ENCODE results near the gene PSMD1. TPM values are rescaled to one million over a fixed set of nuclear protein-coding genes. Genes with fewer than 3 reads are reported as not detected.

PSMD1 gene
- polyA plus RNA-seq, 1 donor from 2014 or later = 83.8 TPM

DNA sequence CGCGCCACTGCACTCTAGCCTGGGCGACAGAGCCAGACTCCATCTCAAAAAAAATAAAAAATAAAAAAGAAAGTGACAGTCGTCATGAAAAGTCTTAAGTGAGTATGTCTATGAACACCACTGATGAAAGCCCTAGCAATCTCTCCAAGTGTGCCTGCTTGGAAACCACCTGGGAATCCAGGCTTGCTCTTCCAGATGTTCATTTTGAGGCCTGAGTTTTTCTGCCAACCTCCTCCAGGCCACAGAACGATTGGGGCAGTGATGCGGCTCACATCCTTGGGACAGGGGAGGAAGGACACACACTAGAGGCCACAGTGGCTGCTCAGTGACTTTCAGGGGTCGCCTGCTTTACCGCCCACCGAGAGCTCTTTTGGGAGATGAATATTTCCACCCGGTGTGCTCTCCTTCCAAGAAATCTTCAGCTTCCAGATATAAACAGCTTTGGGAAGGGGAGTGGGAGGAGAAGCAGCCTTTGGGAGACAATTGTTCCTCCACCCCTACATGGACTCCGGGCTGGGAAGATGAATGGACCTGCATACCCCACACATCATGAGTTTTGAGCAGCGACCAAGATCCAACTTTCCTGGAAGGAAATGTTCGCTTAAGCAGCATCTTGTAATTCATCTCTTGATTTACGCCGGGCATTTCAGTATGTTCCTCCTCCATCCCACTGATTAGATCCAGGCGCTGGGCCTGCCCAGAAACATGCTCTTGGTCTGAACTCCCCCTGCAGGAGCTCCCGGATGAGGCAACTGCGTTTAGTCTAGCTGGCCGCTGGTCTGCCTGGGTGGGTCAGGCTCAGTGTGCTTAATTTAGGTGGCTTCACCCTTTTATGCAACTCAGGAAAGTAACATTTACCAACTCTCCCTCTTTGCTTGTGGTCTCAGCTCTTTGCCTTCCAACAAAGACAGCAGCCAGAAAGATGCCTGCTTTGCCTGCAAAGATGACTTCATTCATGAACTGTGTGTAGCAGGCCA, 135.5 kb downstream of the PSMD1 start:
- Histone ChIP-seq H3K4me3 (ENCODE audit: low read length) (no peak overlapping the region), H3K9me3 (ENCODE audit: low read length) (no peaks in the 10 kb centered on the region), H3K9ac (ENCODE audit: low read length) (no peak overlapping the region), H3K27ac (ENCODE audit: low read length) (no peak overlapping the region), H3F3A (ENCODE audit: insufficient read depth, low read length, poor library complexity, severe bottlenecking) (no peaks in the 10 kb centered on the region), H4K20me1 (ENCODE audit: insufficient read depth) (no peaks in the 10 kb centered on the region), H3K4me2 (ENCODE audit: low read length) (no peak overlapping the region), H3K9me2 (ENCODE audit: insufficient read depth, low read length) (no peaks in the 10 kb centered on the region), H2AFZ (ENCODE audit: low read depth, low read length) (no peak overlapping the region), H3K27me3 (ENCODE audit: insufficient read depth, low read depth, low read length) (no peaks in the 10 kb centered on the region), H3K36me3 (ENCODE audit: insufficient read depth, low read length) (no peaks in the 10 kb centered on the region), H3K79me2 (replicated peaks; ENCODE audit: insufficient read depth, low read length) (no peaks in the 10 kb centered on the region)
- TF ChIP-seq EZH2 (IDR thresholded peaks at IDR 0.05; ENCODE audit: borderline replicate concordance, insufficient read depth, low read length, poor library complexity, severe bottlenecking) = no peak
- TF ChIP-seq CTCF (IDR thresholded peaks at IDR 0.05; ENCODE audit: poor library complexity, severe bottlenecking) = no peak
- TF ChIP-seq SMC3 (conservative IDR thresholded peaks at IDR 0.05; ENCODE audit: poor library complexity) = no peak
- no peak for TF ChIP-seq EP300 (conservative IDR thresholded peaks at IDR 0.05; ENCODE audit: poor library complexity, severe bottlenecking)
- no peak for TF ChIP-seq REST (IDR thresholded peaks at IDR 0.05; ENCODE audit: borderline replicate concordance)
- no peak for TF ChIP-seq POLR2AphosphoS5 (IDR thresholded peaks at IDR 0.05)
- no peak for TF ChIP-seq MXI1 (conservative IDR thresholded peaks at IDR 0.05; ENCODE audit: poor library complexity, severe bottlenecking)
- TF ChIP-seq RAD21 (conservative IDR thresholded peaks at IDR 0.05) = no peak
- no peak for TF ChIP-seq TAF1 (IDR thresholded peaks at IDR 0.05; ENCODE audit: low read depth)

DNA sequence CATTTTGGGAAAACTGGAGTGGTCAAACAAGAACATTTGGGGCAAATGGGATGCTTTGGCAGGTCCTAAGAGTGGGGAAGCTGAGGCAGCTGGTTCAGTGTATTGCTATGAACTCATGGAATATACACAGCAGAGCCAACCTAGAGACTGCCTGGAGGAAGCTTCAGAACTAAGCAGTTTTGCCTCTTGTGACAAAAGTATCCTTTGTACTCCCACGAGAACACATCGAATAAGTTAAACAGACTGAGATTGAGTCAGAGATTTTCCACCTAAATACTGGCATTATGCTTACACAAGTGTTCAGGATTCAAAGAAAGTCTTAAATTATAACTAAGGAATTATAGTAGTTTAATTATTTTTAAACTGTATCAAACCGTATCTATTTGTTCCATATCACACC, 136.5 kb downstream of the PSMD1 start:
- Histone ChIP-seq H3K27me3 (ENCODE audit: insufficient read depth, low read depth, low read length) (no peaks in the 10 kb centered on the region), H3K9me2 (ENCODE audit: insufficient read depth, low read length) (no peaks in the 10 kb centered on the region), H4K20me1 (ENCODE audit: insufficient read depth) (no peaks in the 10 kb centered on the region), H2AFZ (ENCODE audit: low read depth, low read length) (no peak overlapping the region), H3K36me3 (ENCODE audit: insufficient read depth, low read length) (no peaks in the 10 kb centered on the region), H3K79me2 (replicated peaks; ENCODE audit: insufficient read depth, low read length) (no peaks in the 10 kb centered on the region), H3K4me2 (ENCODE audit: low read length) (no peak overlapping the region), H3K27ac (ENCODE audit: low read length) (no peak overlapping the region), H3F3A (ENCODE audit: insufficient read depth, low read length, poor library complexity, severe bottlenecking) (no peaks in the 10 kb centered on the region), H3K4me3 (ENCODE audit: low read length) (no peak overlapping the region), H3K9me3 (ENCODE audit: low read length) (no peaks in the 10 kb centered on the region), H3K9ac (ENCODE audit: low read length) (no peak overlapping the region)
- TF ChIP-seq TAF1 (IDR thresholded peaks at IDR 0.05; ENCODE audit: low read depth) (no peak), MXI1 (conservative IDR thresholded peaks at IDR 0.05; ENCODE audit: poor library complexity, severe bottlenecking) (no peak), POLR2AphosphoS5 (IDR thresholded peaks at IDR 0.05) (no peak), EP300 (conservative IDR thresholded peaks at IDR 0.05; ENCODE audit: poor library complexity, severe bottlenecking) (no peak), SMC3 (conservative IDR thresholded peaks at IDR 0.05; ENCODE audit: poor library complexity) (no peak)
